NCI-H2029 (cell line): ENCODE measurements around the gene STXBP5.

Experiments used
- DNase-seq: peaks from one replicate; lab custom pipeline; 2025; lab: John Stamatoyannopoulos, UW

The STXBP5 gene

DNA sequence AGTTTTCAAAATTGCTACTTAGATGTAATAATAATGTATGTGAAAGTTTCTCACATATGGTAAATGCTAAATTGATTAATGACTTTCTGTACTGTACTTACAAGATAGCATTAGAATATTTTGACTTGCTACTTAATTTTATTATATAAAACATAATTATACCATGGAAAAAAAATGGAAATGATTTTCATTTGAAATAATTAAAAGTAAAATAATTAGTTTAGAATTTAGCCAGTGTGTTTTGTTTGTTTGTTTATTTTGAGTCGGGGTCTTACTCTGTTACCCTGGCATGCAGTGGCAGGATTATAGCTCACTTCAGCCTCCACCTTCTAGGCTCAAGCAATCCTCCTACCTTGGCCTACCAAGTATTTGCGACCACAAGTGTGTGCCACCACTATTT is 7.1 kb downstream of the STXBP5 start:
- DNase-seq = no peak

DNA sequence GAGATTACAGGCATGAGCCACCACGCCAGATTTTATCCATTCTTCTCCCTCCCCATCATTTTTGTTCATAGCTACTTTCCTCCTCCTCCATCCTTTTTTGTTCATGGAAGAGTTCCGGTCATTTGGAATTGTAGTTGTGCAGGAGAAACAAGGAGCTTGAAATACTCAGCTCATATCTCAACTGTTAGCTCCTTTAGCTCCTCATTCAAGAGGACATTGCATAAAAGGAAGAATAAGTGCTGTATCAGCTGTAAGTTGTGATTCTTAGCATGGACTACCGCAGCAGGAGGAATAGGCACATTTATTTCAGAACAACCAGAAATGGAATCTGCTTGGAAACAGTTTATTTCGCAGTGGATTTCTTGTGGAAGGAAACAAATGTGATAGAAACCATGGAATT is 7.6 kb downstream of the STXBP5 start:
- DNase-seq = no peak

DNA sequence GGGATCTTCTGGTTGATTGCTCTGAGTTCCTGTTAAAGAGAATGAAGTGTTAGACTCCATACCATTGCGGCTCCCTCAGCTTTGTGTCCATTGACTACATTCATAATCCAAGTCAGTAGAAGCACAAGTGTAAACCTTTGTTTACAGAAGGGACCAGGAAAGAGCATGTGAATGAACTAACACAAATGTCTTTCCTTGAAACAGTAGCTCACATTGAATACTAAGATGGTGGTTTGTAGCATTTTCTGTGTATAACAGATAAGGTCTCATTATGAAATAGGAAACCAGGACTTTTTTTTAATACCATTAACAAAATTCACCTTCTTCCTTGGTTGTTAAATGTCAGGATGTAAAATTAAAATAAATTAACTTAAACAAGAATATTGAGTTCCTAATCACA is 8.4 kb downstream of the STXBP5 start:
- no peak for DNase-seq

DNA sequence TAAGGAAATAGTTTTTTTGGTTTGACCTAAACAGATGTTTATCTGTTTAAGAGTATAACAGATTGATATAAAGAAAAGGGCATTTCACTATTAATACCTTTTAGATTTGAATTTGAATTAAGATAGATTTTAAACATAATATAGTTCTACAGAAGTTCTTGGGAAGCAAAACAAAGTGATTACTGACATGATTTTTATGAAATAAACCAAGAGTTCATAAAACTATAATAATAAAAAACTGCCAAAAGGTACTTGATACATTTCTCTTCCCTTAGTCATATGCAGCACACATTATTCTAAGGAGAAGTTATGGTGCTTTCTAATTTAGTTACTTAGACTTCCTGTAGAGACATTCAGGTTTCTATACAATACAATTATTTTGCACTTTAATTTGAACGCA is 9.6 kb downstream of the STXBP5 start:
- DNase-seq = no peak

DNA sequence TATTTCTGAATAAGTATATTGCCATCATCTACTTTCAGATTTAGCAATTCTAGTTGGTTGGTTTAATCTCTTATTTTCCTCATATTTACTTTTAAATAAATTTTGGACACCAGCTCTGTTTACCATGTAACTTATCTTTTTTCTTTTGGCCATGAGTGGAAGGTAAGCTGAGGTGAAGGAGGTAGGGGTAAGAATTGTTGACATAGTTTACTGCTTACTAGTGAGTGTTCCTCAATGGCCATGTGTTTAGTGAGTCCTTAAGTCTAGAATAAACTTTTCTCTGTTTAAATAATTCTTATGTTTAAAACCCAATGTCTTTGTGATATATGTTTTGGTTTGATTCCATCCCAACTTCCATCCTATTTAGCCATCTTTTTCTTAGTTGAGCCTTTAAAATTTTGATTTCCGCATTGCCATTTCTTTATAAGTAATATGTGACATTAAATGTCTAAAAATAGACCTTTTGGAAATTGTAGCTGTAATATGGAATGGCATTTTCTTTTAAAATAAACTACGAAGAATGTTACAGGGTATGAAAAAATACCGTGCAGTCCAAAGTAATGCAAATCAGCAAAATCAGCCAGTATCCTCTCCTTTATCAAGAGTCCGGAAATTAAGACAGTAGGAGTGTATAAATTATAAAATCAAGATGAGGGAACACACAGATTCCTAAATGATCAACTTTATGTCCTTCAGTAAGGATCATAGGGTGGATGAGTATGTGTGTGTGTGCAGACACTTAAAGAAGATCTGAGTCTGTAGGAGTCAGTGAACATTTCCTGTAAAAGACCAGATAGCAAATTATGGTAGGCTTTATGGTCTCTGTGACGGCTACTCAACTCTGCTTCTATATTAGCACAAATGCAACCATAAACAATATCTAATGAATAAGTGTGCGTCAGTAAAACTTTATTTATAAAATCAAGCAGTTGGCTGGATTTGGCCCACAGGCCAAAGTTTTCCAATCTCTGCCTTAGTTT is 10.3 kb downstream of the STXBP5 start:
- no peak for DNase-seq

DNA sequence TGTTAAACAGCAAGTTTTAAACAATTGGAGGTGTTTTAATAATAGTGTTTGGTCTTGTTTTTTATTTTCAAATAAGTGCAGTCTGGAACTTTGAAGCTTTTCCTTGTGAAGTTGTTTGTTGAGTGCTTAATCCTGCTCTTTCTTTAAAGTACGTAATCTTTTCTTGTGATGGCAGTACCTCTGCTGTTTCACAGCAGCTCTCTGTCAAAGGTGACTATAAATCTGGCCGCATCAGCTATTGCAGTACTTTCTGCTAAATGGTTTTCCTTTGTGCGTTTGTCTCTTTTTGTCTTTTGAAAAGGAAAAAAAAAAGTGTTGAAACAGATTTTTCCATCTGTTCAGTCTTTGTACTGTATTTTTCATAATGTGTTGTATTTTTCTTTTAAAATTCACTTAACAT is 12.7 kb downstream of the STXBP5 start:
- DNase-seq = no peak

DNA sequence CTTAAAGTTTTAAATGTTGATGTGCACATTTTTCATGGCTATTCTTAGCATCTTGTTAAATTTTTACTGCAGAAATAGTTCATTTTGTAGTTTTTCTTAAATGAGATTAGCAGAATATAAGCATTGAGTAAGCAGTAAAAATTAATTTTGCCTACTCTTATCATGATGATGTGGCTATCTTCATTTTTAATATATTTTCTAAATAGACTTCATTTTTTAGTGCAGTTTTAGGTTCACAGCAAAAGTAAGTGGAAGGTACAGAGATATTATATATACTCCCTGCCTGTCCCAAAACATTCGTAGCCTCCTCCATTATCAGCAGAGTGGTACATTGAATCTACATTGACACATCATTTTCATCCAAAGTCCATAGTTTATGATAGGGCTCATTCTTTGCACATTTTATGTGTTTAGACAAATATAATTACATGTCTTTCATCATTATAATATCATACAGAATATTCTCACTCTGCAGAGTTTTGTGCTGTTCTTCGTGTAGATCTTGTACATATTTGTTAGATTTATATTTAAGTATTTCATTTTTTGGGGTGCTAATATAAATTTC is 13.7 kb downstream of the STXBP5 start:
- no peak for DNase-seq

DNA sequence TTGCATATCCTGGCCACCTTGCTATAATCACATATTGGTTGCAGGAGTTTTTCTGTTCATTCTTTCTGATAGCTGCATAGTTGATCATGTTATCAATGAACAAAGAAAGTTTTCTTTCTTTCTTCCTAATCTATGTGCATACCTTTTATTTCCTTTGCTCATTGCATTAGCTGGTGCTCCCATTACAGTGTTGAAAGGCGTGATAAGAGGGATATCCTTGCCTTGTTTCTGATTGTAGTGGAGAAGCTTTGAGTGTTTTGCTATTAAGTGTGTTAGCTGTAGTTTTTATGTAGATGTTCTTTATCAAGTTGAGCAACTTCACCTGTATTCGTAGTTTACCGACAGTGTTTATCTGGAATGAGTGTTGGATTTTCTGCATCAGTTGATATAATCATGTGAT is 14.6 kb downstream of the STXBP5 start:
- no peak for DNase-seq

DNA sequence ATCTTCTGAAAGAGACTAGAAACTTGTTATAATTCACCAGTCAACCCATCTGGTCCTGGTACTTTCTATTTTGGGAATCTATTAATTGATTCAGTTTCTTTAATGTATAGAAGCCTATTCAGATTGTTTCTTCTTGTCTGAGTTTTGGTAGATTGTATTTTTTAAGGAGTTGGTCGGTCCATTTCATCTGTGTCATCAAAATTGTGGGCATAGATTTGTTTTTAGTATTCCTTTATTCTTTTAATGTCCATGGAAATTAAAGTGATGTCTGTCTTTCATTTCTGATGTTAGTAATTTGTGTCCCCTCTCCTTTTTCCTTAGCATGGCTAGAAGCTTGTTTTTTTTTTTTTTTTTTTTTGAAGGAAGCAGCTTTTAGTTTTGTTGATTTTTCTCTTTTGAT is 15.2 kb downstream of the STXBP5 start:
- no peak for DNase-seq

DNA sequence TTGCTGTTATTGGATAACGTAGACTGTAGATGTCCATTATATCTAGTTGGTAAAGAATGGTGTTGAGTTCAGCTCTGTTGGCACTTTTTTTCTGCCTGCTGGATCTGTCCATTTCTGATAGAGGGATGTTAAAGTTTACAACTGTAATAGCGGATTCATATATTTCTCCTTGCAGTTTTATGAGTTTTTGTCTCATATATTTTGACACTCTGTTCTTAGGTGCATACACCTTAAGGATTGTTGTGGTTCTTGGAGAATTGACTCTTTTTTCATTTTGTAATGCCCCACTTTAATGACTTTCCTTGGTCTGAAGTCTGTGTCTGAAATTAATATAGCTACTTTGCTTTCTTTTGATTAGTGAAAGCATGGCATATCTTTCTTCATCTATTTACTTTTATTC is 16.1 kb downstream of the STXBP5 start:
- DNase-seq = no peak

DNA sequence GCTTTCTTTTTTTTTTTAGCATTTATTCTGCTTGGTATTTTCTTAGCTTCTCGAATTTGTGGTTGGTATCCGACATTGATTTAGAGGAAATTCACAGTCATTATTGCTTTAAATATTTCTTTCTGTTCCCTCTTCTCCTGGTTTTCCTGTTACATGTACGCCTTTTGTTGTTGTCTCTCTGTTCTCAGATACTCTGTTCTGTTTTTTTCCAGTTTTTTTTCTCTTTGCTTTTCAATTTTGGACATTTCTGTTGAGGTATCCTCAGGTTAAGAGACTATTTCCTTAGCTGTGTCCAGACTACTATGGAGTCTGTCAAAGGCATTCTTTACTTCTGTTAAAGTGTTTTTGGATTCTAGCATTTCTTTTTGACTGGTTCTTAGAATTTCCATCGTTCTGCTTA is 17.5 kb downstream of the STXBP5 start:
- no peak for DNase-seq

DNA sequence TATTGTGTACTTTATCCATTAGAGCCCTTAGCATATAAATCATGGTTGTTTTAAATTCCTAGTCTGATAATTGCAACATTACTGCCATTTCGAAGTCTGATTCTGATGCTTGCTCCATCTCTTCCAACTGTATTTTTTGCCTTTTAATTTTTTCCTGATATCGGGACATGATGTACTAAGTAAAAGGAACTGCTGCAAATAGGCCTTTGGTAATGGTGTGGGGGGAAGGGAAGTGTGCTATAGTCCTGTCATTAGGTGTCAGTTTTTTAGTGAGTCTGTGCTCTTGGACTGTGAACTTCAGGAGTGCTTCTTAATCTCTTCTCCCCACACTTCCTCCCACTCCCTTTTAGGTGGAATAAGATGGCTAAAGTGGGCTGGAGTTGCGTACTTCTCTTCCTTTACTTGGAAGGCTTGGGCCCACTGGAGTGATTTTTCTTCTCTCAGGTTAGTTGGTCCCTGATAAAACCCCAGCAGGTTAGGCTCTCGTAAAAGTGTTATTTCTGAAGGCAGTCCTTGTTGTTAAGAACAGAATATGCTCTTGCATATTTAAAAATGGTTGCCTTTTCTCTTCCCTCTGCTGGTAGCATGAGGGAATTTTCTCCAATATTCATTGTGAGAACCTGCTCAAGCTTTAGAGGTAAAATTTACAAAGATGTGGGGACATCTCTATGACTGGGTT is 18.1 kb downstream of the STXBP5 start:
- DNase-seq = no peak

DNA sequence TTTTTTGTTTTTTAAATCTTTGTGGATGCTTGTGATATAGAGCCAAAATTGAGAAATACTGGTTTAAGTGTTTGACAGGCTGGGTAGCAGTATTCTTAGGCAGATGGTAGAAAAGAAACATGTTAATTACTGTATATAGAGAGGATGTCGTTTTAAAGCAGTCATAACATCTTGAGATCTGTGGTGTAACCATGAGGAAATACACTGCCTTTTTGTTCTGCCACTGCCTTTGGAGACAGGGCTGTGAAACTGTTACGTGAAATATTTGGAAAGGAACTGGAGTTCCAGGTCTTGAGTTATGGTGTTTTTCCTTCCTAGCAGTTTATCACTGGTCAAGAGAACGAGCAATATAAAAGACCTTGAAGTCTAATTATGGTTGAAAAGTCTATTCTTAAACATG is 19.5 kb downstream of the STXBP5 start:
- no peak for DNase-seq

DNA sequence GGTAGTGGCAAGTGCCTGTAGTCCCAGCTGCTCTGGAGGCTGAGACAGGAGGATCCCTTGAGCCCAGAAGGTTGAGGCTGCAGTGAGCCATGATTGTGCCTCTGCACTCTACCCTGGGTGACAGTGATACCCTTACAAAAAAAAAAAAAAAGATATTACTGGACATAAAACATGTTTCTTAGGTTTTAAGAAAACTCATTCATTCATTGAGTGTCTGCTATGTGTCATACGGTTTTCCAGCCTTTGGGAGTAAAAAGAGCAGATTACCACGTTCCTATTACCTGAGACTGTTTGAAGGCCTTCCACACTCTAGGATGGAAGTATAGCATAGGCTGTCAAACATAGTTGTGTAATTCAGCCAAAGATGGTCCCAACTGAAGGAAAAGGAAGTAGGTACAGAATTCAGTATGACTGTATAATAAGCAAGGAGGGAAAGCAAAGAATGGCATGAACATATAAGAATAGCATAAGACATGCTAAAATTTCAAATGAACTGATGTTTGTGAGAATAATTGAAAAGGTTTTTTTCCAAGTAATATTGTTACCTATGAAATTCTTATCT is 22.0 kb downstream of the STXBP5 start:
- DNase-seq = no peak

DNA sequence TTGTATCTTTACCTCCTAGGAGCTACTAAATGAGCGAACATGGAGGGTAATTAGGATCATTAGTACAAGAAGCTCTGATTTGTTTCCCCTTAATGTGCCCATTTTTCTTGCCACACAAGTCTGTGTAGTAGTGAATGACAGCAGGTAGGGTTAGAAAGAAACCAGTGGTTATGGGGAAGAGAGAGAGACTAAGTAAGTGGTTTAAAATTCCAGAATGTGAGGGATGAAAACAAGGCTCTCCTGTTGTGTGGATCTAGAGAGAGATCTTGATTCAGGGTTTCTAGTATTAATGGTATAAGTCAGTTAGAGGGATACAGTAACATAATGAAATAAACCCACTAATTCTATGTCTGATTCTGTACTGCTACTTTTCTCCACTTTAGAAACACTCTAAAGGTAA is 22.7 kb downstream of the STXBP5 start:
- no peak for DNase-seq

DNA sequence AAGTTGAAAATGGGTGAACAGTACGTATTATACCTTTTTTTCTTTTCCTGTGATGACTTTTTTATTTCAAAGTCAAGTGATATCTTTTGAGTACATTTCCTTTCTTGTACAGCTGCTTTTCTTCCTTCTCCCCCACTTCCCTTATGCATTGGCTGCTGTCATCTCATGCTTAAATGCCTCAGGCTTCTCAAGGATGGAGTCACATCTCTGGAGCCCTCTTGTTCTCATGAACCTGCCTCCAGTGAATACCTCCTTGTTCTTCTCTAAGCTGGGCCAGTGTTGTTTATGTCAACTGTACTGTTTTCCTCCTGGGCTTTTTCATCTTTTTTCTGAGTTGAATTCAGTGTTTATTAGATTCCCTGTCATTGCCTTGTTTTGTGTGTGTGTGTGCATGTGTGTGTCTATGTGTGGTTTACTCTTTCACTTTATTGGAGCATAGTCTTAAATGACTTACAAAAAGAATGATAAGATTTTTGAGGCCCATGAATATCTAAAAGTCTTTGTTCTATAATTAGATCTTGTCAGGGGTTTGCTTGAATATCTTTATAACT is 23.6 kb downstream of the STXBP5 start:
- no peak for DNase-seq

DNA sequence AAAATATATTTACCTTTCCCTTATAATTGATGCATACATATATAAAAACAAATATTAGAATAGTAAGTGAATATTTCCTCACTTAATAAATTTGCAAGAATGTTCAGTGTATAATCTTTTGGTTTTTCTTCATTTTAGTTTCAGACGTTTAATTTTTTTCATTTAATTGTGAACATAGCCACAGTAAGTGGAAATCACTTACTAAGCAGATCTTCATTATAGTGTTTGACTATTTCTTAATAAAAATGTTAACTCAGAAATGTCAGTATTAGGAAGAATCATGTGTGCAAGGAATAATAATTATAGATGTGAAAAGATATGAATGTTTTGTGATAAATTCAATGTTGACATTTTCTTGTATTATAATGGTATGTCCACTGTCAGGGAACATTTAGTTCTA is 27.4 kb downstream of the STXBP5 start:
- no peak for DNase-seq

DNA sequence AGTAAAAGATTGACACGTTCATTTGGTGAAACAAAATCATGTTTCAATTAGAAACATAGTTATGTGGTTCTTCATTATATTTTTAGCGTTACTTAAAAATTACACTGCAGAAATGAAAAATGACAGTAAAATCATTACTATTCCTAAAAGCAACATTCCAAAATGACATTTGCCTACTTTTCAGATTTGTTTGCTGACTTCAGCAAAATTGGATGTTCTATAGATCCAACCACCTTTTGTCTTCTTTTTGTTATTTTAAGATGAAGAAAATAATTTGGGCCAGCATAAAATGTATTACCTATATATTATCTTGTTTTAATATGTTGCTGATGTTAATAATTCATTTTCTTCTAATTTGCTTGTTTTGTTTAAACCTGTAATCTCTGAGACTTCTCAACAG is 30.5 kb downstream of the STXBP5 start:
- no peak for DNase-seq

DNA sequence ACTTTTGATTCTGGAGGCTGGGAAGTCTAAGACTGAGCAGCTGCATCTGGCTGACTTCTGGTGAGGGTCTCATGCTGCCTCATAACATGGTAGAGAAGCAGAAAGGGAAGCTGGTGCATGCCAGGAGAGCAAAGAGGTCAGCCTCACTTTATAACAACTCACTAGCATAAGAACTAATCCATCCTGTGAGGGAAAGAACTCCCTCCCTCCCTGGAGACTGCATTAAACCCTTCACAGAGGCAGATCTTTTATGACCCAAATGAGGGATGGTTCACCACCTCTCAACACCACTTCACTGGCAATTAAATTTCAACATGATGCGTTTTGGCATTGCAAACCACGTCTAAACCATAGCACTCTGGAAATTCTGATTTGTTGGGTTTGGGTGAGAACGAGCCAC is 33.9 kb downstream of the STXBP5 start:
- no peak for DNase-seq

DNA sequence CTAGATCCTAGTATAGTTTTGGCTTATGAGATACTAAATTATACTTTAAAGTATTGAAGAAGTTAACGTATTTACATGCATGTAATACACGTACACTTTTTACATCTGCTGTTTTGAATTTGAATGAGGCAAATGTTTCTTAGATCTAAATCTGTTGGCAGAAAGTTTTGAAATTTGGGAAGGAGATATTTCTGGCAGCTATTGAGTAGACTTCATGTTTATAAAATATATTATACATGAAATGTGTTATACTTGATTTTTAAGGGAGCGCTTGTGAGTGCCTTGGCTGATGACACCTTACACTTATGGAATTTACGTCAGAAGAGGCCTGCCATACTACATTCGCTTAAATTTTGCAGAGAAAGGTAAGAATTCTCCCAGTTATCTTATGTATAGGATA is 34.7 kb downstream of the STXBP5 start:
- no peak for DNase-seq

DNA sequence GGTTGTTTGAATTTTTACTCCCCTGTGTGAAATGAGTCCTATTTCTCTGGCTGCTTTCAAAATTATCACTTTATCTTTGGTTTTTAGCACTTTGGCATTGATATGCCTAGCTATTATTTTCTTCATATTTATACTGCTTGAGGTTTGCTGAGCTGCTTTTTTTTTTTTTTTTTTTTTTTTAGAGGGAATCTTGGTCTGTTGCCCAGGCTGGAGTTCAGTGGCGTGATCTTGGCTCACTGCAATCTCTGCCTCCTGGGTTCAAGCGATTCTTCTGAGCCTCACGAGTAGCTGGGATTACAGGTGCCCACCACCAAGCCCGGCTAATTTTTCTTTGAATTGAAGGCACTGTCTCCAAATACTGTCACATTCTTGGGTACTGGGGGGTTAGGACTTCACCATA is 40.6 kb downstream of the STXBP5 start:
- no peak for DNase-seq

DNA sequence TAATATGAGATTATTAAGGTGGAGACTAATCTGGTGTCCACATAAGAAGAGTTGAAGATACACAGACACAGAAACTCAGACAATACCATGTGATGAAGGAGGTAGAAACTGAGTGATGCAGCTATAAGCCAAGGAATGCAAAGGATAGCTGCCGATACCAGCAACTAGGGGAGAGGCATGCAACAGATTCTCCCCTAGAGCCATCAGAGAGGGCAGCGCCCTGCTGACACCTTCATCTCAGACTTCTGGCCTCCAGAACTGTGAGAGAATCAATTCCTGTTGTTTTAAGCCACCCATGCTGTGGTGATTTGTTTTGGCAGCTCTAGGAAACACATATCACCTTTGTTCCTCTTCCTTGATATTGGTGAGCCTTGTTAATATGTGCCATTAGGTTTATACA is 41.5 kb downstream of the STXBP5 start:
- no peak for DNase-seq
